ENCODE results near the gene ZGPAT. TPM values are rescaled to one million over a fixed set of nuclear protein-coding genes. Genes with fewer than 3 reads are reported as not detected.
A peak's percentile ranks its signal among the peaks of the same experiment; 100 is the strongest.

The ZGPAT gene
- total RNA-seq, 4 donors from 2014 or later = 29.1 to 346 (median 76.5) TPM

GRCh38 chr20:63739130-63740069 lies 31.6 kb downstream of the ZGPAT start, which contains the start of gene SLC2A4RG:
TSS of gene SLC2A4RG (plus strand) at chr20:63739776. CDS start at chr20:63739913, 137 bp downstream.
- H3K4me3 ChIP-seq = peak within 1 kb of the TSS; percentile 37 to 72 (median 53)
- WGBS, 2 donors (ENCODE audit: low coverage in 1 of 2) = 2% methylated on average over 20 of the region's 136 CpGs; no CpG with 5 or more reads in 1 of the 2 donors
- H3K27me3 ChIP-seq = no peaks in the 10 kb centered on the region
- TF ChIP-seq POLR2AphosphoS5 (IDR thresholded peaks at IDR 0.05) = no peak
- no peak for TF ChIP-seq EP300 (IDR thresholded peaks at IDR 0.05; ENCODE audit: low read depth)
- TF ChIP-seq CTCF (IDR thresholded peaks at IDR 0.05) = no peak
- TF ChIP-seq POLR2A (IDR thresholded peaks at IDR 0.05) = peak; percentile 3
- intact Hi-C loops (cut with DNase I; ENCODE audit: low total_unique reads) (no loop called here), in situ Hi-C loops (cut with MboI; ENCODE audit: low pct_ligation_motif_present in 1 of 4, low pct_unique_long_range_greater_than_20kb in 1 of 4, low sequenced_read_pairs in 3 of 4) (no loop called here)
- H3K4me1 ChIP-seq = peaks cover 39 to 56% (median 48%) of the 10 kb centered on the region in 4 donors
- H3K36me3 ChIP-seq = no peaks in the 10 kb centered on the region
- H3K27ac ChIP-seq = peak within 1 kb of the TSS; percentile 89 to 98 (median 92)
- H3K9me3 ChIP-seq = no peaks in the 10 kb centered on the region
- peak; percentile 87 for DNase-seq

- no peak for TF ChIP-seq EP300 (IDR thresholded peaks at IDR 0.05; ENCODE audit: low read depth)
- TF ChIP-seq POLR2AphosphoS5 (IDR thresholded peaks at IDR 0.05) = no peak
- TF ChIP-seq POLR2A (IDR thresholded peaks at IDR 0.05) = no peak
- no peak for TF ChIP-seq CTCF (IDR thresholded peaks at IDR 0.05)
- H3K4me1 ChIP-seq = peaks cover 39 to 56% (median 48%) of the 10 kb centered on the region in 4 donors
- H3K27me3 ChIP-seq = no peaks in the 10 kb centered on the region
- 1% methylated on average over 54 of the region's 80 CpGs; no CpG with 5 or more reads in 1 of the 2 donors for WGBS, 2 donors (ENCODE audit: low coverage in 1 of 2)
- H3K27ac ChIP-seq = peak overlapping the region; percentile 89 to 98 (median 91)
- no peaks in the 10 kb centered on the region for H3K9me3 ChIP-seq
- peak overlapping the region; percentile 9 to 72 (median 53) for H3K4me3 ChIP-seq
- in situ Hi-C loops (cut with MboI; ENCODE audit: low pct_ligation_motif_present in 1 of 4, low pct_unique_long_range_greater_than_20kb in 1 of 4, low sequenced_read_pairs in 3 of 4) (no loop called here), intact Hi-C loops (cut with DNase I; ENCODE audit: low total_unique reads) (no loop called here)
- peak; percentile 52 for DNase-seq
- H3K36me3 ChIP-seq = no peaks in the 10 kb centered on the region
Observed at GRCh38 chr20:63740070-63740626, 32.3 kb downstream of the ZGPAT start.

- H3K27ac ChIP-seq = peak overlapping the region; percentile 89 to 98 (median 91)
- peak; percentile 93 for DNase-seq
- no peaks in the 10 kb centered on the region for H3K36me3 ChIP-seq
- no peaks in the 10 kb centered on the region for H3K27me3 ChIP-seq
- H3K4me3 ChIP-seq = peak overlapping the region; percentile 9 to 72 (median 53)
- peaks cover 38 to 52% (median 46%) of the 10 kb centered on the region in 4 donors for H3K4me1 ChIP-seq
- intact Hi-C loops (cut with DNase I; ENCODE audit: low total_unique reads) = no loop called here
- no peak for TF ChIP-seq EP300 (IDR thresholded peaks at IDR 0.05; ENCODE audit: low read depth)
- peak in 2 of 5 experiments; percentile 7 to 31 for TF ChIP-seq CTCF (IDR thresholded peaks at IDR 0.05)
- TF ChIP-seq POLR2AphosphoS5 (IDR thresholded peaks at IDR 0.05) = peak; percentile 65 to 75 (median 67)
- TF ChIP-seq POLR2A (IDR thresholded peaks at IDR 0.05) = peak; percentile 54
- in situ Hi-C loops (cut with MboI; ENCODE audit: low pct_ligation_motif_present in 1 of 4, low pct_unique_long_range_greater_than_20kb in 1 of 4, low sequenced_read_pairs in 3 of 4) = no loop called here
- no peaks in the 10 kb centered on the region for H3K9me3 ChIP-seq
- 4% methylated on average over 5 of the region's 29 CpGs; no CpG with 5 or more reads in 1 of the 2 donors for WGBS, 2 donors (ENCODE audit: low coverage in 1 of 2)
Observed at GRCh38 chr20:63740627-63741353, 33.0 kb downstream of the ZGPAT start.

All from transverse colon (tissue), 4 donors.